Astrocyte of the spinal cord (primary cell): ENCODE measurements around the gene CUBN.

Experiments
- DNase-seq: peaks from one replicate; pipeline ENCODE4 v3.0.0; 2011; ENCODE audit warnings: low read depth, low spot score
- H3K4me3 ChIP-seq: 2 replicates; pipeline ENCODE4 v1.5.1; 2011; ENCODE audit warnings: low read depth, mild to moderate bottlenecking, low read length, moderate library complexity
- in situ Hi-C: cut with HindIII; loops from 2 replicates; pipeline ENCODE4 v1.10.0; 2017; ENCODE audit warnings: low sequenced_read_pairs
- TF ChIP-seq, protein P1 (sequence below): IDR thresholded peaks from 2 replicates; pipeline ENCODE4 v1.5.1; 2012; ENCODE audit warnings: low read depth, mild to moderate bottlenecking, low read length, inconsistent platforms

CUBN gene

DNA sequence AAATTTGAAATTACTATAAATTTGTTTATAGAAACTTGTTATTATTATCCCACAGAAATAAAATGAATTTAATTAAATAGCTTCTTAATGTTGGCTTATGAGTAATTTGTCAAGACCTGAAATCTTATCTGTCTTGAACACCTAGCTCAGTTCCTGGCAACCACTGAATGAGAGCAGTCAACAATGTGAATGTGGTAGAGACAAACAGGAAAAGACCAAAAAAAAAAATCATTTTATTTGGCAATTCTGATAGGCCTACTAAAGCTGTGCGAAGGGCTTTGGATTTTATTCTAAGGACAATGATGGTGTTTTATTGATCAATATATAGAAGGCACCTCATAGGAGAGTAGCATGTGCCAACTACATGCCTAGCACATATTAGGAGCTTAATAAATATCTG is 184.6 kb downstream of the CUBN start:
- DNase-seq = no peak
- in situ Hi-C loops = no loop called here
- TF ChIP-seq, protein P1, sequence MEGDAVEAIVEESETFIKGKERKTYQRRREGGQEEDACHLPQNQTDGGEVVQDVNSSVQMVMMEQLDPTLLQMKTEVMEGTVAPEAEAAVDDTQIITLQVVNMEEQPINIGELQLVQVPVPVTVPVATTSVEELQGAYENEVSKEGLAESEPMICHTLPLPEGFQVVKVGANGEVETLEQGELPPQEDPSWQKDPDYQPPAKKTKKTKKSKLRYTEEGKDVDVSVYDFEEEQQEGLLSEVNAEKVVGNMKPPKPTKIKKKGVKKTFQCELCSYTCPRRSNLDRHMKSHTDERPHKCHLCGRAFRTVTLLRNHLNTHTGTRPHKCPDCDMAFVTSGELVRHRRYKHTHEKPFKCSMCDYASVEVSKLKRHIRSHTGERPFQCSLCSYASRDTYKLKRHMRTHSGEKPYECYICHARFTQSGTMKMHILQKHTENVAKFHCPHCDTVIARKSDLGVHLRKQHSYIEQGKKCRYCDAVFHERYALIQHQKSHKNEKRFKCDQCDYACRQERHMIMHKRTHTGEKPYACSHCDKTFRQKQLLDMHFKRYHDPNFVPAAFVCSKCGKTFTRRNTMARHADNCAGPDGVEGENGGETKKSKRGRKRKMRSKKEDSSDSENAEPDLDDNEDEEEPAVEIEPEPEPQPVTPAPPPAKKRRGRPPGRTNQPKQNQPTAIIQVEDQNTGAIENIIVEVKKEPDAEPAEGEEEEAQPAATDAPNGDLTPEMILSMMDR = no peak
- no peak overlapping the region for H3K4me3 ChIP-seq

DNA sequence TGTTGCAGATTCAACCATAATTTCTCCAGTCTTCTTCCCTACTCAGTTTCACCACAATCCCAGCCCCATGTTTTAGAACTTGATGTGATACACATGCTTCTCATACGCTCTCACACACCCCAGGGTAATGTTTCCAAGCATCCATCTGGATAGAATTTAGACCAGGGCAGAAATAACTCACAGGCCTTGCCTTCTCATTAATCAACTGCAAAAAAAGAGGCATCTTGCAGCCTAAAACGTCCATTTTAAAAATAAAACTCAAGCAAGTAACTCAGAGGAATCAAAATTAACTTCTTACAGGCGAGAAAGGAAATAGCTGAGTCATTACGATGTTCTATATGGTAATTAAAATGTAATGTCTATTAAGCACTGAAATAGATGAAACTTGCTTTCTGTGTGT is 185.2 kb downstream of the CUBN start:
- peak; percentile 59 for DNase-seq
- in situ Hi-C loops = no loop called here
- H3K4me3 ChIP-seq = no peak overlapping the region
- TF ChIP-seq, protein P1 = no peak

DNA sequence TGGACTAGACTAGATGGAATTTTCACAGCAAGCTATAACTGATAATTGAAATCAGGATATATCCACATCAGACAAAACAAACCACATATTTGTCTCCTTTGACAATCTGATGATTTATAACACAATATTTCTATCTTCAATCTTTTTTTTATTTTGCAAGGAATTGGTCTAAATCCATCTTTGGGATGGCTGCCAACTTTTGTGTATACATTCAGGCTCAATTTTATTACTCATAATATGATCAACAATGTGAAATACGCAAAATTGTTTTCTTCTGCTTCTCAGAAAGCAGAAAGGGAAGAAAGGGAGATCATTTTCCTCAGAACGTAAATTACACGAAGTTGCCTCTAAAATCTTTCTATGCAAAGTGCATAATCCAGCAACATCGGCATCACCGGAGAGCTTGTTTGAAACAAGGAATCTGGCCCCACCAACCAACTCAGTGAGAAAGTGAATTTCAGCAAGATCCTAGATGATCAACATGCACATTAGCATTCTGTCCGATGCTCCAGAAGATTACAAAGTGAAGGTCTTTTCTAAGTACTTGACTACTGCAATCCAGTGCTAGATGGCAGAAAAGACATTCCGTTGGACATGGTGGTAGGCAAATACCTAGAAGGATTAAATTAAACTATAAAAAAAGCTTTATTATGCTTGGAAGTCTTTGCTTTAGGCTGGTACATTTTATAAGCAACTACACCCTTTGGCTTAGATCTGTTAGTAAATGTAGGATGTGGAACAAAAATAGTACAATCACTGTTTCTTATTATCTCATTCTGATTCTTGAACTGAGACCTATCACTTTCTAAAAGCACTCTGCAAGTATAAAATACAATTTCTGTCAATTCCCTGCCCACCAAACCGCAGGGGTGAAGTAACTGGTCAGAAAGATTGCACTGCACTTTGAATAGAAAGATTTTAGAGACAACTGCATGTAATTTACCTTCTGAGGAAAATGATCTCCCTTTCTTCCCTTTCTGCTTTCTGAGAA is 186.0 kb downstream of the CUBN start:
- DNase-seq = peak; percentile 47
- in situ Hi-C loops = no loop called here
- TF ChIP-seq, protein P1 = no peak
- no peak overlapping the region for H3K4me3 ChIP-seq

DNA sequence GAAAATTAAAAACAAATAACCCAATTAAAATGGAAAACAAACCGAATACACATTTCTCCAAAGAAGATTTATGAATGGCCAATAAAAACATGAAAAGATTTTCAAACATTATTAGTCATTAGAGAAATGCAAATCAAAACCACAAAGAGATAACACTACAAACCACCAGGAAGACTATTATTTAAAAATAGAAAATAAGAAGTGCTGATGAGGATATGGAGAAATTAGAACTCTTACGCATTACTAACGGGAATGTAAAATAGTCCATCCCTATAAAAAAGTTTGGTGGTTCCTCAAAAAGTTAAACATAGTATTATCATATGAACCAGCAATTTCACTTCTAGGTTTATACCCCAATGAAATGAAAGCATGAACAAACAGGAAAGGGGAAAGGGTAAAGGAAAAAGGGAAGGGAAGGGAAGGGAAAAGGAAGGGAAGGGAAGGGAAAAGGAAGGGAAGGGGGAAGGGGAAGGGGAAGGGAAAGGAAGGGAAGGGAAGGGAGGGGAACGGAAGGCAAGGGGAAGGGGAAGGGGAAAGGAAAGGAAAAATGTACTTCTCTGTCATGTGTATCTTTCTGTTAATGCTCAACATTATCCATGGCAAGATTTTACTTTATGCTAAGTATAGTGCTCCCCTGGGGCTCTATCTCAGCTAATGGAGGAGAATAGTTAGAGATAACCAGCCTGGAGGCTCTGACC is 187.1 kb downstream of the CUBN start:
- H3K4me3 ChIP-seq = no peak overlapping the region
- TF ChIP-seq, protein P1 = no peak
- no peak for DNase-seq
- in situ Hi-C loops = no loop called here

DNA sequence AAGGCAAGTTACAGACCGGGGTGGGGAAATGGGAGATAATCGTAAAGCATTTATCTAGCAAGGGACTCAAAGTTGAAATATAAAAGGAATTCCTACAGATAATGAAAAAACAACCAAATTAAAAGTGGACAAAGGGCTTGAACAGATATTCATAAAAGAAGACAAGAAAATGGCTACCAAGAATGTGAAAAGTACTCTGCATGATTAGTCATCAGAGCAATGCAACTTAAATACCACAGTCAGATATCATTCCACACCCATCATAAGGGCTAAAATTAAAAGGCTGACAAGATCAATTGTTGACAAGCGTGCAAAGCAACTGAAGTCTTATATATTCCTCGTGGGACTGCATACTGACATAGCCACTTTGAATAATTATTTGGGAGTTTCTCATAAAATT is 187.7 kb downstream of the CUBN start:
- H3K4me3 ChIP-seq = no peak overlapping the region
- TF ChIP-seq, protein P1 = no peak
- peak; percentile 15 for DNase-seq
- in situ Hi-C loops = no loop called here

DNA sequence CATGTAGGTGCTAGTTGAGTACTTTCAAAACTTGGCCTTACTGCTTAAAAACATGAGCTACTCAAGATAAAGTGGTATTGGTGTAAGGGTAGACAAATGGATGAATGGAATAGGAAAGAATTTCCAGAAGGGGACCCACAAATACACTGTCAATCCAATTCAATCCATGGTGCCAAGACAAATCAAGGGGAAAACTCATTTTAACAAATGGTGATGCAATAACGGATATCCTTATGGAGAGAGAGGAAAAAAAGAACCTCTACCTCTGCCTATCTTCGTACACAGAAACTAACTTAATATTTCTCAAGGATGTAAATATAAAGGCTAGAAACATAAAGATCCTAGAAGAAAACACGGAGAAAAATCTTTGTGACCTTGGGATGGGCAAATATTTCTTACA is 188.5 kb downstream of the CUBN start:
- no peak overlapping the region for H3K4me3 ChIP-seq
- TF ChIP-seq, protein P1 = no peak
- in situ Hi-C loops = no loop called here
- DNase-seq = no peak
